T-helper 9 cell (primary cell): ENCODE results near the gene RBM39.
"Not testable (repeated sequence)": the region's sequence is repeated elsewhere in the genome, so short reads cannot be mapped to it uniquely, and the experiment has no call there.

ENCODE experiments used
- DNase-seq: peaks from one replicate; pipeline ENCODE4 v3.0.0-alpha.2; 2020

RBM39 gene

DNA sequence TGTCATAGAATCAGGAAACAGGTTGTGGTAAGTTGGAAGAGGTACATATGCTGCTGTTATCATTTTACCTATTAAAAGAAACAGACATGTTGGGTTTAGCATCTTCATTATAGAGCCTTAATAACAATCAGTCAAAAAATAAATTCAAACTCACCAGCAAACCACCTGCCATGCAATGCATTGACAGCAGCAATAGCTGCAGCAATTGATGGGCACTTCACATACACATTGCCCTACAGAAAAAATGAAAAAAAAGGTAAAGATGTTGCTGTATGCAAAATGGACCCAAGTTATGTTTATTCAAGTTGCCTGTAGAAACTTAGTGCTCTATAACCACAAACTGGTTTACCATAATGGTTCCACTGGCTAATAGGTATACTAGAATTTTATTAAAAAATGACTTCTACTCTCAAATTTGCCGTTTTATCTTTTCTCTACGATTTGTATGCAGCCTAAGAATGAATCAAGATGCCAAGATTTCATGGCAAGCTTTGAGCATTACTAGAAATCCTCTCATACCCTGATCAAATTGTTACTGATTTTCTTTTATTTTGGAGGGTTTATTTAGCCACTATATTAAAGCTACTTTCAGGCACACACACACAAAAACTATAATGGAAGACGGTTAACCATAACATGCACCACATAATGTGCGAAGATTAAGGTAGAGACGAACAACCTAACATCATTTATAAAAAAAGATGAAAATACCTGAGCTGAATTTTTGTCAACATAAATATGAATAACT lies 37.4 kb downstream of the RBM39 start:
- no peak for DNase-seq

DNA sequence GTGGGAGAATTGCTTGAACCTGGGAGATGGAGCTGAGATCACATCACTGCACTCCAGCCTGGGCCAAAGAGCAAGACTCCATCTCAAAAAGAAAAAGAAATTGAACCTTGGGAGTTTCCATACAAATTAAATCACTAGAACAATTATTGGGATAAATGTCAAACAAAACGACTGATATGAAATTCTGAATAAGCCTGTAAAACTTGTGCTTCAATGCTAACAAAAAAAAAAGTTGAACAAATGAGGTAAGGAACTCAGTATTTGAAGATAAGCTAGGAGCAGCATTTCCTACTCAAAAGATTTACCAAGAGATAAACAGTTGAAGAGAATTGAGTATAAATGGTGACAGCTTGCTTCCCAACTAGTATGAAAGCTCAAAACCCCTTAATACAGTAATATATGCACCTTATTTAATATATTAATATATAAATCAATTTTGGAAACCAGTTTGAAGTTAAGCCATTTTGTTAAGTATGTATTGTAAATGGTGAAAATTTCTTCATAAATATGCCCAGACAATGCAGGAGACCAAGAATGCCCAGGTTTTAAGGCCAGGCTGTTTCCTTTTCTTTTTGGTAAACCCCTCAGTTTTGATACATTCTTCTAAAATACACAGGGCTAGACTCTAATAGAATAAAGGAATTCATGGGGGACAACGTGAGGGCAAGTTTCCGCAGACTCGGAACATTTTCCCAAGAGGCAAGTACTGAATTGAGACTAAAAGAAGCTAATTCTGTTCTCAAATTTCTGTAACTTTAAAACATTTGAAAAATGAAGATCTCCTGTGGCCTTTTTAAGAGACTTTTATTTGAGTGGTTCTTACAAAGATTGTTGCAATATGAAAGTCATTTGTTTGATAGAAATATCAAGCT lies 39.0 kb downstream of the RBM39 start:
- DNase-seq: no peak

DNA sequence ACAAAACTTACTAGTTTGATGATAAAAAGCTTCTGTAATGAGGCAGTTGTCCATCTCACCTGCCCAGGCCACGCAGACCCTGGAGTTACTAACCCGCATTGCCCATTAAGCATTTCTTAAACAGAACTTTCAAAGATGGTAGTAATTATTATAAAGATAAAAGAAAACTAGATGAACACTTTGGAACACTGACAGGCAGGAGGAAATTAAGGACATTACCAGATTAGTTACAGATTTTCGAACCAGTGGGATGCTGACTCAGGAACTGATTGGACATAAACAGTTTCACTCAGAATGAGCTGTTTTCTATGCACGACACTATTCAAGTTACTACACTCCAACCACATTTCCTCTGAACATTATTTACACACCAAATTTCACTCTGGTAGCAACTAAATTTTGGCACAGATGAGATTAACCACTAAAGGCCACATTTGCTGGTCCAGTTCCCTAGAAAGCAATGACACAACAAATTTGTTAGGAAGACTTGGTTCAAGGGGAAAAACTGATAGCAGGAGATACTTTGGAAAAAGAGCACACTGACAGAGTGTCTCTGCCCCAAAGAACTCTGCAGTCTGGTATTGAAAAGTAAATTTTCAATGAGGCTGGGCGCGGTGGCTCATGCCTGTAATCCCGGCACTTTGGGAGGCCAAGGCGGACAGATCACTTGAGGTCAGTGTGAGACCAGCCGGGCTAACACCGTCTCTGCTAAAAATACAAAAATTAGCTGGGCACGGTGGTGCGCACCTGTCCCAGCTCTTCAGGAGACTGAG lies 39.8 kb downstream of the RBM39 start:
- DNase-seq: no peak

DNA sequence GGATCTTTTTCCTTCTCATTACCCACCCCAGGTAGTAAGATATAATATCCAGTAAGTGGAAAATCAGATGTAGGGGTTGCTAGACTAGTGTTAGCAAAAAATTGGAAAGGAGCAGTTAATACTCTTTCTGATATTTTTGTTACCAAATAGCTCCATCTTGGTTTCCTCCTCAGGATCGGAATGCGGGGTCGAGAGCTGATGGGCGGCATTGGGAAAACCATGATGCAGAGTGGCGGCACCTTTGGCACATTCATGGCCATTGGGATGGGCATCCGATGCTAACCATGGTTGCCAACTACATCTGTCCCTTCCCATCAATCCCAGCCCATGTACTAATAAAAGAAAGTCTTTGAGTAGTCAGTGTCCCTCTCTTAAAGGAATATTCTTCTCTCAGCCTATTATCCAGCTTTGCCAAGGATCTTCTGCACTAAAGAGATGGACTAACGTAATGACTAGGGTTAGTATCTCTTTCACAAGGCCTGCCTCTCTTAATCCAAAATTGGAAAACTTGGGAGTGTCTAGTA lies 41.4 kb downstream of the RBM39 start:
- DNase-seq: no peak

DNA sequence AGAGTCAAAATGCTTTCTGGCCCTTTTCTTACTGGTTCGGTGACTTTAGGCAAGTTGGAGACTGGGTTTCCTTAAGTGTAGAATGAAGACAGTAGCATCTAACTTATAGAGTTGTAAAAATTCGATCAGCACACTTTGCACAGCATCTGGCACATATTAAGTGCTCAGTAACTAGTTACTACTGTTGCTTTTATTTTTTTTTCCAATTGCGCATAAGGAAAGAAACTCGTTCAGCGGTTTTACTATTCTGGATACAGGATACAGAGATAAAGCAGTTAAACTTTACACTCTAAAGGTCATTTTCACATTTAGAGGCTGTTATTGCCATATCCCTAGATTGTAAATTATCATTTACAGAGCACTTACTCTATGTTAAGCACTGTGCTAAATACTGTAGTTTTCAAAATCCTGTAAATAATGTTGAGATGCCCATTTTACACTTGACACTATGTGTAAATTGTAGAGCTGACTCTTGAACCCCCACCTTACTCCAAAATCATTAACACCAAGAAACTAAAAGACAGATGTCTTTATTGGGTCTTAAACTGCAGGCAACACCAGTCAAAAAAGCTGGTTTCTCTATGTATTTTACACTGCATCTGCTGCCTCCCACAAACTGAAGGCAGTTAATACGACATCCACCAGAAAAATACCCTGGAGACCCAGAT lies 42.0 kb downstream of the RBM39 start:
- no peak for DNase-seq

DNA sequence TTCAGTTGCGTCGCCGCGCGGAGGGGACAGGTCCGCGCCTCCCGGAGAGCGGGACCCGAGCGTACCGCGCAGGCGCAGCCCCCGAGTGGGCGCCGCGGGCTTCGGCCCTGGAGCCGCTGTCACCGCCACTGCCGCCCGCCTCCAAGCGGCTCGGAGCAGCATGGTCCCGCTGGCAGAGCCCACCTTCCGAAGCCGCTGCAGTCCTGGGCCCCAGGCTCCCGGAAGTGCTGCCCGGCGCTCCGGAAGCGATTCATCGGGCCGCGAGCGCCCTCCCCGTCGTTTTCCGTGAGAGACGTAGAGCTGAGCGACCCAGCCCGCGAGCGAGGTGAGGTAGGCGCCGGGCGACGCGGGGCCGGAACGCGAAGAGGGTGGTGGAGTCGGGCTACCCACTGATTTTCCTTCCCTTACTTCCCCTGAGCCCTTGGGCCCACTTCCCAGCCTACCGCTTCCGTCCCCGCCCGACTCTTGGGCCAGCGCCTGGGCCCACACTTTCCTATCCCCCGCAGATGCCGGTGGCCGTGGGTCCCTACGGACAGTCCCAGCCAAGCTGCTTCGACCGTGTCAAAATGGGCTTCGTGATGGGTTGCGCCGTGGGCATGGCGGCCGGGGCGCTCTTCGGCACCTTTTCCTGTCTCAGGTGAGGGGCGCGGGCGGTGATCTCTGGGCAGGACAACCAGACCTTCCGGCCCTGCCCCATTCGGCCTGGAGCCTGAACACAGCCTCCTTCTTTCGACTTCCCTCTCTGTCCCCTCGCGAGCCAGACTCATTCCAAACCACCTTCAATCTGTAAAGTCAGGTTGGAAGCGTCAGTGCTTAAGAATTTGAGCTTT lies 42.7 kb downstream of the RBM39 start, which contains the start of the genes NFS1 and ROMO1:
Gene NFS1 (minus strand): TSS at position 226 of the 830 bp plus-strand sequence. CDS start 64 bp downstream, at position 162.
Gene ROMO1 (plus strand): TSS at position 279 of the 830 bp plus-strand sequence. CDS start 228 bp downstream, at position 507.
- DNase-seq: peak; percentile 82

DNA sequence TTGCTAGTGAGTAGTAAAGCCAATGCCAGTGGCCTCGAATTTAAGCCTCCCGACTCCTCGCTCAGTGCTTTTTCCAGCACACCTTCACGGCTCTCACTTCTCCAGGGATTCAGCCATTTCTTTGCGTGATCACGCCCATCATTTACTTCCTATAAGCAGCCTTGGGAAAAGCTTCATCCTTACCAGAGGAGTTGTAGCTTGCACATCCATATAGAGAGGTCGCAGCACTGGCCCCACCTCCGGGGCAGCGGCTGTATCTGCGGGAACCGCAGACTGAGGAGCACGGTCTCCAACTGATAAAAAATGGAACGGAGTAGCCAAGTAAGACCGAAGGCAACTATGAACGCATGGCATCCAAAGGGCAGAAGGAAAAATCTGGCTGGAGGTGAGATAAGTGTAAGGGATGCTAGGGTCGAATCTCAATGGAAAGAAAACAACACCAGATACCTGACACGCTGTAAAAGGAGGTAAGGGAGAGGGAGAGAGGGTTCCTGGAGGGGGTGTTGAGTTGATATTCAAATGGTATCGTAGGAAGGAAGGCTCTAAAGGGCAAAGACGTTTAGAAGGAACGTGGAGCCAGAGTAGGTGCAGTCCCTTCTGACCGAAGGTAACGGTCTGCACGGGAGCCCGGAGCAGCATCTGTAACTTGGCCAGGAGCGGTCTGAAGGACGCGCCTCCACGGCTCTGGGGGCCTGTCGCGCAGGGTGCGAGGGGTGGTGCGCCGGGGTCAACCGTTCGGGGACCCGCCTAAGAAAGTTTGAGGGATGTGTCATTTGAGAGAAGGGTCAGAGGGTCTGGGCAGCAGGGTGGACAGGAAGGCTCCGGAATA lies 43.5 kb downstream of the RBM39 start:
- DNase-seq: no peak

DNA sequence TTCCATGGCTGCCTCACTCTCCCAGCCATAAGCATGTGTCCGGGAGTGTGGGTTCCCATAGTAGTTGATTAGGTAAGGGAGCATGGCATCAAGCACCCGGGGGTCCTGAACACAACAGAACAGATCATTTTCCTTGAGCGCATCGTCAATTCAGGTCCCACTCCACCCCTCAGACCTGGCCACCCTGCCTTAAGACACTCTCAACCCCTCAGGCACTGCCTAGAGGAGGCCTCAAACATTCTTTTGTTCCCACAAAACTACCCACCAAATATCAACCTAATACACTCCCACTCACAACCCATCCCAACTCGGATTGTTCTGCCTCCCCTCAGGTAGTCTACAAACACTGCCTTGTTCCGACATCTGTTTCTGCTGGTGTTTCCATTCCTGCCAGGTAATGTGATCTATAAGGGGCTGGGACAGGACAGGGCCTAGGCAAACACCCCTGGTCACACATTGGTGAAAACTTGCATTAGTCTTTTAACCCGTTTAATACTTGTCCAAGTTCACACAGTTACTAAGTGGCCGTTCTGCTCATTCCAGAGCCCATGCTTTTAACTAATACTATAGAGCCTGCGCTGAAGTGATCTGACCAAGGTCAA lies 44.3 kb downstream of the RBM39 start:
- no peak for DNase-seq

DNA sequence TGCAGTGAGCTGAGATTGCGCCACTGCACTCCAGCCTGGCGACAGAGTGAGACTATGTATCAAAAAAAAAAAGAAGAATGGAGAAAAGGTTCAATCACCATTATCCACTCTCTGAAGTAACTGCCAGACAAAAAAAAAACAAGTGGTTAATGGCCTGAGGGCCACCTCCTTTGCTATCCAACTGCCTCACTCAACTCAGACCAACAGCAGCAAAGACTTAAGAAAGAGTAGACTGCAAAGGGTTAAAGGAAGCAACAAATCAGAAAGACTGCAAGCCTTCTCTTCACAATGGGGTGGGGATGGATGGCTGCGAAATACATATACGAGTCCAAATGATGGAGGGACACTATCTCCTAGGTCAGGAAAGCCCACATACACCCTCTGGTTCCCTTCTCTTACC lies 46.1 kb downstream of the RBM39 start:
- DNase-seq: no peak

DNA sequence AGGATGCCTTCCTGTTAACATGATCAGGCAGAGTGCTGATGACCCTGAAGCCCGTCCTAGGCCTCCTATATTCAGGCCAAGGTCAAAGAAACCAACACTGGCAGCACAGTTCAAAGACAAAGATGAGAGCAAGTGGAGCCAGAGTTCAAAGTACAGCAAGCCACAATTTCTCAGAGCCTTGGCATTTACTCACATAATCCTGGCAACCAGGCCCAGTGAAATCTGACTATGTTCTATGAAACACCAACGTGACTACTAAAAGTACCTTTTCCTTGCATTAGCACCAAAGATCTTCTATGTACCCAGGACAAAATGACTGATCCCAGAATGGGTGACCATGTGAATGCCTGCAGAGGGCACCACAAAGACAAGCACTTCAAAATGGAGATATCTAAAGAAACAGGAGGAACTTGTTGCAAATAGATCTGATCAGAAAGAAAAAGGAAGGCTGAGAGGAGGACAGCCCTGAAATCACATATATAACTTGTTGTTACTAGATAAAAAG lies 46.8 kb downstream of the RBM39 start:
- DNase-seq: no peak

DNA sequence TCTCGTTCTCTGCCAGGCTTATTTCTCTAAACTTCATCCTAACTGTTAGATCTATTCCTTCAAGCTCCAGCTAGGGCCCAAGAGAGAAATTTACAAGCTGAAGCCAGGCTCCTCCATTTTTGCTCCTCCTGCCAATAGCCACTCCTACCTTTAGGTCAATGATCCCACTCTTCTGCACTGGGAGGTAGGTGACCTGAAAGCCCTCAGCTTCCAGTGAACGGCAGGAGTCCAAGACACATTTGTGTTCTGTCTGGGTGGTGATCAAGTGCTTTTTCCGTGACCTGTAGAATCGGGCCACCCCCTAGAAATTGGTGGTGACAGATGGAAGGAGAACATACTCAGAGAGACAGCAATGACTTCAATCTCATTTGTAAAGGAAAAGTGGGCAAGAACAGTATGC lies 51.8 kb downstream of the RBM39 start:
- DNase-seq: no peak

DNA sequence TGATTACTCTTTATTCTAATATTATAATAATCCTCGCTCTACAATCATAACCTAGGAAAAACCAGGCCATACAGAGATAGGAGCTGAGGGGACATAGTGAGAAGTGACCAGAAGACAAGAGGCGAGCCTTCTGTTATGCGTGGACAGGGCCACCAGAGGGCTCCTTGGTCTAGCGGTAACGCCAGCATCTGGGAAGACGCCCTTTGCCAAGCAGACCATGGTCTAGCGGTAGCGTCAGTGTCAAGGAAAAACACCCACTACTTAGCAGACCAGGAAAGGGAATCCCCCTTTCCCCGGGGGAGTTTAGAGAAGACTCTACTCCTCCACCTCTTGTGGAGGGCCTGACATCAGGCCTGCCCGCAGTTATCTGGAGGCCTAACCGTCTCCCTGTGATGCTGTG lies 55.2 kb downstream of the RBM39 start:
- not testable (repeated sequence) for DNase-seq

DNA sequence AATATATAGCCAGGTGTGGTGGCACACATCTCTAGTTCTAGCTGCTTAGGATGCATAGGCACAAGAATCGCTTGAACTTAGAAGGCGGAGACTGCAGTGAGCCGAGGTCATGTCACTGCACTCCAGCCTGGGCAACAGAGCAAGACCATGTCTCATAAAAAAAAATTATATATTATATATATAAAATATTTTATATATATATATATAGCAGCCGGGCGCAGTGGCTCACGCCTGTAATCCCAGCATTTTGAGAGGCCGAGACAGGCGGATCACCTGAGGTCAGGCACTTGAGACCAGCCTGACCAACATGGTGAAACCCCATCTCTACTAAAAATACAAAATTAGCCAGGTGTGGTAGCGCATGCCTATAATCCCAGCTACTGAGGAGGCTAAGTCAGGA lies 56.7 kb downstream of the RBM39 start:
- not testable (repeated sequence) for DNase-seq

DNA sequence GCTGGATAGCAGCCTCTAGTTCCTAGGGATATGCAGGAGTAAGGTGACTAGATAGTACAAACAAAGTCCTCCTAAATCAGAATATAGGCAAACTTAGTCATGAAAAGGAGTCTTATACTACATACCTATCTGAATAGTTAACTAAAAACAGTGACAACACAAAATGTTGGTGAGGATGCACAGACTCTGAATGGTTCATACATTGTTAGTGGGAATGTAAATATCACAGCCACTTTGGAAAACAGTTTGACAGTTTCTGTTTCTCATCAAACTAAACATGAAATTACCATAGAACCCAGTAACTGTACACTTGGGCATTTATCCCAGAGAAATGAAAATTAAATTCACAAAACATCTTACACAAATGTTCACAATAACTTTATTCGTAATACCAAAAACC lies 60.1 kb downstream of the RBM39 start:
- DNase-seq: no peak

DNA sequence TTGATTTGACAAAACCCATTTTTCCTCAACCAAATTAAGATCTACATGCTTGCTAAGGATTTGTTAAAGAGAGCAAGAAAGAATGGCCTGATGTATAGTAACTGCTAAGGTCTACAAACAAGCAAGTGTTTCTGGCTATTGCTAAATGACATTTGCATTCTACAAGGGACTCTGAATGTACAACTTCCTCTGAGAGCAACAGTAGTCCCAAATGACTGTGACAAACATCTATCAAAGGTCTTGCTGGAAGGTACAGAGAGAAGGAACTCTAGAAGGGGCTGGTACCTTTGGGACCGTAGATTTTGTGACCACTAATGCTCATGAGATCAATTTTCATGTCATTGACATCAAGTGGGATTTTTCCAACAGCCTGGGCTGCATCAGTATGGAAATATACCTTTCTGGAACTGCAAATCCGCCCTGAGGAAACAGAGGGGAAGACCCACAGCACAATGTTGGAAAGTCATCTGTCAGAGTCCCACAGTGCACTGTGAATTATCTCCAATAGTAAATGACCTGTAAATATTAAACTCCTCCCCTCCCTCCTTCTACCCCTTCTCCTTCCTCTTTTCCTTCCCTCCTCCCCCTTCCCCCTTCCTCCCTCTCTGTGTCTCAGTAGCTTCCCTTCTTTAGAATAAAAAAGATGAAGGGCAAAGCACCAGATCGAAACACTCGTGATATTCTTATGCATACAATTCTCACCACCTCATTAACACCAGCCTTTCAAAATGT lies 61.4 kb downstream of the RBM39 start:
- no peak for DNase-seq

DNA sequence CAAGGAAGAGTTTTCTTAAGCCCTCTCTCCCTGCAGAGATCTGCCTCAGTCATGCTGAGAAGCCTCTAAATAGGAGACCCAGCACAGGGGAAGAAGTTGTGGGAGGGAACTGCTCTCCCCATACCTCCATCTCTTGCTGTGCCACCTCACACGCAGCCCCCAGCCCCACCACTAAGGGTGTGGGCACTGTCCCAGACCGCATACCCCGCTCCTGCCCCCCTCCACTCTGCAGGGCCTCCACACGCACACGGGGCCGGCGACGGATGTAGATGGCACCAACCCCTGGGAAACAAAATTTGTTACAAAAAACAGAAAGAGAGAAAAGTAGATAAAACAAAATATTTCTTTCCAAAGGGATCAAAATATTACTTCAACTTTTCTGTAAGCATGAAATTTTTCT lies 67.1 kb downstream of the RBM39 start:
- no peak for DNase-seq

DNA sequence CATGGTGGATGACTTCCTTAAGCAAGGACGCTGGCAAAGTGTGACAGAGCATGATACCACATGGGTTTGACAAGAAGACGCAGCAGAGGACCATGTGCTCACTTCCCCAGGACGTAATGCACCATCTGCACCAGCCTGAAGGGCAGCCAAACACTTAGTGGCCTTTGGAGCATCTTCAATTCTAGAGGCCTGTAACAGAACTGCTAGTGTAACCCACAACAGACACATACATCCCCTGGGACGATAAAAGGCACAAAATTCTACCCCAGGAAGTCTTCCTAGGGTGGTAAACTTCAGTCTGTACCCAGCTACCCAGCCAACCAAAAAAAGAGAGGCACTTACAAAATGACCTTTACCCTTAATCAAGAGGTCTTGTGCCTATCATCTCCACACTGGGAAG lies 68.2 kb downstream of the RBM39 start:
- no peak for DNase-seq

DNA sequence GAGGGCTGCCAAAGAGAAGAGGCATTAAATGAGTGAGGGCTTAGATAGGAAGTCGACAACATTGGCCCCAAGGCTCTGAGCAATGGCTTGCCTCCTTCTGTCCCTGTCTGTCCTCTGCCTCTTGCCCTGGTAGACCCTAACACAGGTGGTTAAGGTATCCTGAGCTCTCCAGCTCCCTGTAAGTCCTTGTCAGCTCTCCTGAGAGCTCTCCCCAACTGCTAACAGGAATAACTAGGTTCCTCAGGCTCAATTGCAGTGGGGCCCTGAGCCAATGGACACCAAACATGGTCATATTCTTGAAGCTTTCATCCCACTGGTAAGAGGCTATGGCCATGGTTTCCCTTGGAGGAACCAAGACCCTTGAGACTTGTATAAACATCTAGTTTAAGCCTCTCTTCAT lies 72.4 kb downstream of the RBM39 start:
- DNase-seq: no peak

DNA sequence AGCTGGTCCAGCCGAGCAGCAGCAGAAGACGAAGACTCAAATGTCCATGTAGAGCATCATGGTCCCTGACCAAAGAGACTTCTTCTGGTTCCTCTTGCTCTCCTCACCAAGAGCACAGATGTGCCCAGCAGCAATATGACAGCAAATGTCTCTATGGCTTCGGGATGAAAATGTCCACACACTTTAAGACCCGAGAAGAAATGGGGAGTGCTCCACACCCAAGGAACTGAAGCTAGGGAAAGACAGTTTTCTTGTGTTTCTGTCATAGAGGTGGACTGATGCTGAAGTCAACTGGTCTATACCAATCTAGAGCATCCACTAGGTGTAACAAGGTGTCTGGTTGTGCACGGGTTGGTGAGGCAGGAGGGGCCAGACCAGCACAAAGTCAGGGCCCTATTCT lies 72.8 kb downstream of the RBM39 start:
- DNase-seq: no peak
